ENCODE results near the gene PIP5K1B. TPM values are rescaled to one million over a fixed set of nuclear protein-coding genes. Genes with fewer than 3 reads are reported as not detected.
"Not testable (repeated sequence)": the region's sequence is repeated elsewhere in the genome, so short reads cannot be mapped to it uniquely, and the experiment has no call there.

The PIP5K1B gene
- total and polyA plus RNA-seq, 12 donors: 2.1 to 24.0 (median 9.7) TPM

GRCh38 chr9:69046723-69047122 is 341.7 kb downstream of the PIP5K1B start:
- H3K36me3 ChIP-seq (replicated peaks in 1 of 2): peaks cover 0 to 23% of the 10 kb centered on the region in 2 donors
- intact Hi-C loops (cut with DNase I): no loop called here
- DNase-seq: no peak
- H3K4me1 ChIP-seq (replicated peaks in 1 of 2): peaks cover 17 to 25% of the 10 kb centered on the region in 2 donors
- H3K27ac ChIP-seq: no peak overlapping the region
- H3K4me3 ChIP-seq: no peak overlapping the region
- H3K9me3 ChIP-seq (replicated peaks in 1 of 3): no peaks in the 10 kb centered on the region
- TF ChIP-seq CTCF (IDR thresholded peaks at IDR 0.05): no peak
- TF ChIP-seq POLR2A (IDR thresholded peaks at IDR 0.05): no peak
- WGBS, 4 donors: 60 to 73% (median 64%) methylated on average over 4 of the region's 4 CpGs
- no peaks in the 10 kb centered on the region for H3K27me3 ChIP-seq

GRCh38 chr9:69047371-69047770 is 342.3 kb downstream of the PIP5K1B start:
- no peaks in the 10 kb centered on the region for H3K9me3 ChIP-seq (replicated peaks in 1 of 3)
- intact Hi-C loops (cut with DNase I): no loop called here
- TF ChIP-seq CTCF (IDR thresholded peaks at IDR 0.05) (no peak), POLR2A (IDR thresholded peaks at IDR 0.05) (no peak)
- no peak overlapping the region for H3K4me3 ChIP-seq
- no peak for DNase-seq
- no peak overlapping the region for H3K27ac ChIP-seq
- peaks cover 0 to 23% of the 10 kb centered on the region in 2 donors for H3K36me3 ChIP-seq (replicated peaks in 1 of 2)
- no peaks in the 10 kb centered on the region for H3K27me3 ChIP-seq
- H3K4me1 ChIP-seq (replicated peaks in 1 of 2): peaks cover 17 to 19% of the 10 kb centered on the region in 2 donors
- 56 to 61% (median 56%) methylated on average over 2 to 4 of the region's 4 CpGs for WGBS, 4 donors

GRCh38 chr9:69049094-69049493 is 344.1 kb downstream of the PIP5K1B start:
- TF ChIP-seq CTCF (IDR thresholded peaks at IDR 0.05): no peak
- TF ChIP-seq POLR2A (IDR thresholded peaks at IDR 0.05): no peak
- Histone ChIP-seq H3K9me3 (replicated peaks in 1 of 3) (no peaks in the 10 kb centered on the region), H3K36me3 (replicated peaks in 1 of 2) (peaks cover 0 to 23% of the 10 kb centered on the region in 2 donors), H3K4me3 (no peak overlapping the region), H3K4me1 (replicated peaks in 1 of 2) (peaks cover 15 to 16% of the 10 kb centered on the region in 2 donors), H3K27ac (no peak overlapping the region), H3K27me3 (no peaks in the 10 kb centered on the region)
- 86 to 93% (median 89%) methylated on average over 6 of the region's 6 CpGs for WGBS, 4 donors
- intact Hi-C loops (cut with DNase I): no loop called here
- no peak for DNase-seq

GRCh38 chr9:69050936-69051335 is 345.9 kb downstream of the PIP5K1B start:
- H3K4me1 ChIP-seq (replicated peaks in 1 of 2); H3K27me3 ChIP-seq; H3K9me3 ChIP-seq (replicated peaks in 1 of 3); H3K4me3 ChIP-seq: not testable (repeated sequence)
- WGBS, 4 donors: 43 to 58% (median 55%) methylated on average over 12 of the region's 12 CpGs
- intact Hi-C loops (cut with DNase I): loop anchor here in 1 of 2 donors (5.0 kb wide), 1 partner anchor 141 kb away; no protein-coding TSS in a partner anchor
- peak in 6 of 7 donors; percentile 41 to 82 (median 72) for DNase-seq
- Histone ChIP-seq H3K27ac (peak overlapping the region in 2 of 5 donors; percentile 34 to 47), H3K36me3 (replicated peaks in 1 of 2) (peaks cover 0 to 23% of the 10 kb centered on the region in 2 donors)

GRCh38 chr9:69054989-69055388 is 349.9 kb downstream of the PIP5K1B start:
- 75 to 88% (median 80%) methylated on average over 1 of the region's 1 CpG for WGBS, 4 donors
- Histone ChIP-seq H3K9me3 (replicated peaks in 1 of 3) (no peaks in the 10 kb centered on the region), H3K4me1 (replicated peaks in 1 of 2) (peaks cover 4 to 6% of the 10 kb centered on the region in 2 donors), H3K4me3 (no peak overlapping the region), H3K27me3 (no peaks in the 10 kb centered on the region), H3K36me3 (replicated peaks in 1 of 2) (peaks cover 0 to under 1% of the 10 kb centered on the region in 2 donors), H3K27ac (no peak overlapping the region)
- TF ChIP-seq POLR2A (IDR thresholded peaks at IDR 0.05) (no peak), CTCF (IDR thresholded peaks at IDR 0.05) (no peak)
- DNase-seq: no peak
- intact Hi-C loops (cut with DNase I): loop anchor here in 1 of 2 donors (5.0 kb wide), 1 partner anchor 137 kb away; no protein-coding TSS in a partner anchor
